ENCODE data around the gene CAPSL.
"Not testable (repeated sequence)": the region's sequence is repeated elsewhere in the genome, so short reads cannot be mapped to it uniquely, and the experiment has no call there.

The CAPSL gene

GRCh38 chr5:35904443-35905132 lies 33.8 kb downstream of the CAPSL start:
- no peak for DNase-seq (ENCODE audit: low spot score)

GRCh38 chr5:35903631-35904203 lies 34.7 kb downstream of the CAPSL start:
- DNase-seq (ENCODE audit: low spot score): no peak

DNA sequence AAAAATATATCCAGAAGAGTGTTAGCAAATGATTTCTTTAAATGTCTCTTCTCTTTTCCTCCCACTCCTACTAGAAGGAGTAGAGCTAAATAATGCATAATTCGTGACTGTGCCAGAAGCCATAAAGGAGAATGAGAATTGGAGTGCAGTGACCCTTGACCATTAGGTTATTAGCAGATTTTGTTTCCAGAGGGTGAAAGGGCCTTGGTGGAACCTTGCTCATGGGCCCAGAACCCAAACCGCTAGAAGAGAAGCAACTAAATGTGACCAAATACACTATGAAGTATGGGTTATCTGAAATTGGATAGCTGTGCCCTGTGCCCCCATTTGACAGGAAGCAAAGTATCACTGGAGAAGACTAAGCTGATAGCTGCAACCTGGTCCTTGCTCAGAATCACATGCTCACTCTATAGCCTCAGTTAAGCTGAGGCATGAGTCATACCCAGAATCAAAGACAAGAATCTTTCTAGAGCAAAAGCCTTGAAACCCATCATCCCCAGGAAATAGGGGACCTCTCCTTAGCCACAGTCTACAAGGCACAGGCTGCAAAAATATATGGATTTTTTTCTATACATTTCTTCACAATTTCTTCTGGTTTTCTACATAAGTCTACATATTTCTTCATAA lies 36.3 kb downstream of the CAPSL start:
- DNase-seq (ENCODE audit: low spot score): no peak

- no peak for DNase-seq (ENCODE audit: low spot score)
Measured at GRCh38 chr5:35900972-35901695, 37.3 kb downstream of the CAPSL start.

DNA sequence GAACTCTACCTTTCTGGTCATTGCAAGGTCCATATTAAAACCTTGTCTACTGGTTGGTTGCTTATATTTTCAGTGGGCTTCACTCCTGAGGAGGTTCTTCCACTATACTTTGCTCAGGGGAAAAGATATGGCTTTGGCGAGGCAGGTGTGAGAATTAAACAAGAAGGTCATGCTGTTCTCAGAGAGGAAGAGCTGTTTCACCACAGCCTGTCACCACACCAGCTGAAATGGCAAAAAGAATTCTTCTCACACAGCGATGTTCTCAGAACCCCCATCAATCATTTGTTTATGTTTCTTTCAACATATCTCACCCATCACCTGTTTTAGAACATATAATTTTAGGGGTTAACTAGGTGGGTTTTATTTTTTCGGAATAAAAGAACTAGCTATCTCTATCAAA lies 38.6 kb downstream of the CAPSL start:
- DNase-seq (ENCODE audit: low spot score): no peak

DNA sequence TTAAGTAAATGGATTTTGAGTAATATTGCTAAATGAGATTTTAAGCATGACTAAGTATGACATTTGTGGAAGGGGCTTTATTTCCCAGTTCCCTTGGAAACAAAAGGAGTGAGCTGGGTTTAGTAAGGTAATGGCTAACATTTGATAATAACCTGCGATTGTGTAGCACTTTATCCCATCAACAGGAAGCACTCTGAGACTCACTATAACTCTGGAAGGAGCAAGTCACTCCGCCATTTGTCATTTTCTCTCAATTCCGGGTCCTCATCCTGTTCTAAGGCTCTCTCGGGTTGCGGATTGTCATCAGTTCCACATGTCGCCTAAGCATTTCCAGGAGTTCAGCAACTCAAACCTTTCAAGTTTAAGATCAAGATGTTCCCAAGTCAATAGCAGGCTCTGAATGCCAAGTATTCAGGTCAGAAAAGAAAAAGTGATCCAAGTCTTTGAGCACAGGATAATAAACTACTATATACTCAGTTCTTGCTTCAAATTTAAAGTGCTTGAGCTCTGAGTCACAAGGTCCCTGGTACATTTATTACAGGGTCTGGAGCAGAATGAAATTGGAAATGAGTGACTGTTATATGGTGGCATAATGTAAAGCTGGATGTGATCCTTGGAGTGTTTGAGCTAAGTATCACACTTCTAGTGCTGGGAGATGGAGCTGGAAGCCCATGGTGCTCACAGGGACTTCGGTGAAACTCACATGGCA lies 39.3 kb downstream of the CAPSL start:
- DNase-seq (ENCODE audit: low spot score): no peak

GRCh38 chr5:35894131-35894530 lies 44.3 kb downstream of the CAPSL start:
- no peak for DNase-seq (ENCODE audit: low spot score)

DNA sequence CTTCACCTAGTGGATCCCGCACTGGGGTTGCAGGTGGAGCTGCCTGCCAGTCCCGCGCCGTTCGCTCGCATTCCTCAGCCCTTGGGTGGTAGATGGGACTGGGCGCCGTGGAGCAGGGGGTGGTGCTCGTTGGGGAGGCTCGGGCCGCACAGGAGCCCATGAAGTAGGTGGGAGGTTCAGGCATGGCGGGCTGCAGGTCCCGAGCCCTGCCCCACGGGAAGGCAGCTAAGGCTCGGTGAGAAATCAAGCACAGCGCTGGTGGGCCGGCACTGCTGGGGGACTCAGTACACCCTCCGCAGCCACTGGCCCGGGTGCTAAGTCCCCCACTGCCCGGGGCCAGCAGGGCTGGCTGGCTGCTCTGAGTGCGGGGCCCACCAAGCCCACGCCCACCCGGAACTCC lies 45.6 kb downstream of the CAPSL start:
- DNase-seq (ENCODE audit: low spot score): not testable (repeated sequence)

GRCh38 chr5:35890021-35891020 lies 48.1 kb downstream of the CAPSL start:
- no peak for DNase-seq (ENCODE audit: low spot score)

- no peak for DNase-seq (ENCODE audit: low spot score)
Measured at GRCh38 chr5:35887321-35888100, 50.9 kb downstream of the CAPSL start.

DNA sequence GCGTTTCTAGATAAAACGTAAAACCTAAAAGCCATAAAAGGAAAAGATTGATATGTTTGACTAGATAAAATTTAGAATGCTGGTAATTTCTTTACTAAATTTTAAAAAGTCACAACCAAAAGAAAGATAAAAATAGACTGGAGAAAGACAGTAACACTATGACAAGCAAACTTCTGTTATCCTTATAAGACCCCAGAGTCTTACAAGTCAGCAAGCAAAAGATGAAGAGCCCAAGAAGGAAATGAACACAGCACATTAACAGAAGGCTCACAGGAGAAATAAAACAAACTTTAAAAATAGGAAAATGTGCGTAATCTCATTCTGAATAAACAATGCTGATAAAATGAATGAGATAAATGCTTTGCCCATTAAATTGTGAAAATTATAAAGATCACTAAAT lies 52.0 kb downstream of the CAPSL start:
- DNase-seq (ENCODE audit: low spot score): no peak

GRCh38 chr5:35884773-35885172 lies 53.6 kb downstream of the CAPSL start:
- no peak for DNase-seq (ENCODE audit: low spot score)

DNA sequence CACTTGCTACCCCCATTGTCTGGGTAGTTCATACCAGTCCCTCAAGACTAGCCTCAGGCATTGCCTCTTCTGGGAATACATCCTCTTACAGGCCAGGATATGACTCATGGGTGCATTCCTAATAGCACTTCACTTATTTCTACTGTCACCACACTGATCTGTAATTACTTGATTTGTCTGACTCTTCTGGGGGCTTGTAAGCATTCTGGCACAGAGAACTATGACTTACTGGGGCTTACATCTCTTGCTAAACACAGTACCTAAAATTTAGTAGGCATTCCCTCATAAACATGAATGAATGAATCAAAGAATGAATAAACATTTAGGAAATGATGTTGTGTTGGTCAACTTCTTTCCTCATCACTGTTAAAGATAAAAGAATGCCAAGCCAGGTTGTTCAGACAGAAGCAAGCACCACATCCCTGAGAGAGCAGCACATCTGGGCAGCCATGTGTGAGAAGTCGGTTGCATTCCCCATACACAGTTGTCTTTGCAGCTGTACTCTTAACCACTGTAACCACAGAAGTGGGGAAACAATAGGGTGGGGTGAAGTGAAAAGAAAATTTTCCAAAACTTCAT lies 54.1 kb downstream of the CAPSL start:
- no peak for DNase-seq (ENCODE audit: low spot score)

GRCh38 chr5:35881758-35882157 lies 56.7 kb downstream of the CAPSL start:
- DNase-seq (ENCODE audit: low spot score): no peak

- DNase-seq (ENCODE audit: low spot score): no peak
Measured at GRCh38 chr5:35880156-35880555, 58.3 kb downstream of the CAPSL start.

DNA sequence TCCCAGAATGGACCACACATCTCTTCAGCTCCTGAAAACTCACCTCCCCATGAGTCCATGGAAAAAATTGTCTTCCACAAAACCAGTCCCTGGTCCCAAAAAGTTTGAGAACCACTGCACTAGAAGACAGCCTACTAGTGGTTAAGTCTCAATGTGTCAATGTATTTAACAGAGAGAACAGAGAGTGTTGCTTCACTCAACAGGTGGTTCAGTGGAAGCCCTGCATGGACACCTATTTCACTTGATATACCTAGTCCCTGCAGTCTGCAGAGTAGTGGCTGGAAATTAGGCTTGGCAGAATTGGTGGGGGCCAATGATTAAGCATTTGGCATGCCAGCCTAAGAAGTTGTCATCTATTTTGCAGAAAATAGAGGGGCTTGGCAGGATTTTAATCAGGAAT lies 58.8 kb downstream of the CAPSL start:
- DNase-seq (ENCODE audit: low spot score): no peak

GRCh38 chr5:35879096-35879495 lies 59.3 kb downstream of the CAPSL start:
- DNase-seq (ENCODE audit: low spot score): no peak

DNA sequence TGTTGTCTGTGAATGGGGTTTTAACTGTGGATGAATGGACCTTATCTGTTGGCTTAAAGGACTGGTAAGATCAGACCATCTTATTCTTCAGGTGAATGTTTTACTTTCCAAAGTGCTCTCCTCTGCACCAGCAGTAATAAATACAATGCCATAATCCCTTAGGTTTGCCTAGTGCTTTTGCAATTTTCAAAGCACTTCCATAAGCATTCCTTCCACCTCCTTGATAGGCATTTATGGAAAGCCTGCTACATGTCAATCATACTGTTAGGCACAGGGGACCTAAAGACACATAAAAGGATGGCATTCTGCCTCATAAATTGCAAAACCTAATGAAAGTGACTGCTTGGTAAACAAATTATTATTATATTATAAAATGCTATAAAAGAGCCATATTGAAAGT lies 60.3 kb downstream of the CAPSL start:
- DNase-seq (ENCODE audit: low spot score): no peak

GRCh38 chr5:35877655-35878054 lies 60.8 kb downstream of the CAPSL start:
- no peak for DNase-seq (ENCODE audit: low spot score)

- no peak for DNase-seq (ENCODE audit: low spot score)
Measured at GRCh38 chr5:35876922-35877321, 61.5 kb downstream of the CAPSL start.
